PFSK-1 (cell line): ENCODE results near the gene MANSC1.

ENCODE experiments used
- POLR2AphosphoS5 ChIP-seq: IDR thresholded peaks from 2 replicates; pipeline ENCODE4 v1.6.1; 2012; ENCODE audit warnings: low read depth, mild to moderate bottlenecking, control low read depth, low read length, moderate library complexity
- REST ChIP-seq, 2 experiments: IDR thresholded peaks; 2 replicates each; pipeline versions ENCODE4 v1.6.1 to v1.8.0; 2011 to 2012; ENCODE audit warnings: low read depth in 2 of 2, low read length in 2 of 2, control low read depth in 1 of 2, inconsistent platforms in 1 of 2, mild to moderate bottlenecking in 1 of 2, moderate library complexity in 1 of 2; ENCODE audit not compliant: insufficient read depth in 1 of 2
- TAF1 ChIP-seq: IDR thresholded peaks from 2 replicates; pipeline ENCODE4 v1.6.1; 2012; ENCODE audit warnings: low read length, control low read depth, borderline replicate concordance; ENCODE audit not compliant: insufficient read depth

- TF ChIP-seq REST (IDR thresholded peaks at IDR 0.05; ENCODE audit: insufficient read depth in 1 of 2, low read depth in 2 of 2, low read length in 2 of 2) (no peak), POLR2AphosphoS5 (no peak), TAF1 (no peak)
Measured at GRCh38 chr12:12396694-12397093, 46.7 kb upstream of the MANSC1 start.
